ENCODE results near the gene SUPT6H.

SUPT6H gene

DNA sequence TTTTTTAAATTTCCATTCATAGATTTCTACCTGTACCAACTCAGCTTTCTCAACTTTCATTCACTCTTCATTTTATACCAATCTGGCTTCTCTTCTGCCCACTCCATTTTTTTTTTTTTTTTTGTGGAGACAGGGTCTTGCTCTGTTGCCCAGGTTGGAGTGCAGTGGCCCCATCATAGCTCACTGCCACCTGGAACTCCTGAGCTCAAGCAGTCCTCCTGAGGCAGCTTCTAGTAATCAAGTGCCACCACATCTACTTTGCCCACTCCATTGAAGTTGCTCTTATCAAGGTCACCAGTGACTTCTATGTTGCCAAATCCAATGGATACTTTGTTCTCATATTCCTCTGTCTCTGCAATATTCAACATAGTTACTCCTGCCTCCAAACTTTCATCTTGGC lies 1.7 kb downstream of the SUPT6H start:
- in situ Hi-C loops (cut with HindIII; ENCODE audit: low sequenced_read_pairs): no loop called here
- no peak overlapping the region for H3K4me3 ChIP-seq (ENCODE audit: low read depth, low read length)
- TF ChIP-seq, protein P1, sequence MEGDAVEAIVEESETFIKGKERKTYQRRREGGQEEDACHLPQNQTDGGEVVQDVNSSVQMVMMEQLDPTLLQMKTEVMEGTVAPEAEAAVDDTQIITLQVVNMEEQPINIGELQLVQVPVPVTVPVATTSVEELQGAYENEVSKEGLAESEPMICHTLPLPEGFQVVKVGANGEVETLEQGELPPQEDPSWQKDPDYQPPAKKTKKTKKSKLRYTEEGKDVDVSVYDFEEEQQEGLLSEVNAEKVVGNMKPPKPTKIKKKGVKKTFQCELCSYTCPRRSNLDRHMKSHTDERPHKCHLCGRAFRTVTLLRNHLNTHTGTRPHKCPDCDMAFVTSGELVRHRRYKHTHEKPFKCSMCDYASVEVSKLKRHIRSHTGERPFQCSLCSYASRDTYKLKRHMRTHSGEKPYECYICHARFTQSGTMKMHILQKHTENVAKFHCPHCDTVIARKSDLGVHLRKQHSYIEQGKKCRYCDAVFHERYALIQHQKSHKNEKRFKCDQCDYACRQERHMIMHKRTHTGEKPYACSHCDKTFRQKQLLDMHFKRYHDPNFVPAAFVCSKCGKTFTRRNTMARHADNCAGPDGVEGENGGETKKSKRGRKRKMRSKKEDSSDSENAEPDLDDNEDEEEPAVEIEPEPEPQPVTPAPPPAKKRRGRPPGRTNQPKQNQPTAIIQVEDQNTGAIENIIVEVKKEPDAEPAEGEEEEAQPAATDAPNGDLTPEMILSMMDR (IDR thresholded peaks at IDR 0.05; ENCODE audit: low read depth, low read length): no peak
- DNase-seq (ENCODE audit: low read depth, low spot score): no peak

DNA sequence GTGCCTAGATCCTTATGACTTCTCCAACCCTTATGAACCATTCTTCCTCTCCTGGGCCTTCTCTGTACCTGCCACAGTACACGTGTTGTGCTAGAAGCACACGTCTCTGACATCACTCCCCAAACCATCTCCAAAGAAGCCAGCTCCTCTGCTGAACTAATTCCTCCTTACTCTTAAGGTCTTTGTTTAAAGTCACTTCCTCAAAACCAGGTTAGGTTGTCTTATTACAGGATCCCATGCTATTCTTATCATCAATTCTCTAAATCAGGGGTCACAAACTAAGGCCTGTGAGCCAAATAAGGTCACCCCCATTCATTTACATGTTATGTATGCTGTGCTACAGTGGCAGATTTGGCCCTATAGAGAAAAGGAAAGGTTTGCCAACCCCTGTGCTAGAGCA lies 4.0 kb downstream of the SUPT6H start:
- H3K4me3 ChIP-seq (ENCODE audit: low read depth, low read length): no peak overlapping the region
- no peak for DNase-seq (ENCODE audit: low read depth, low spot score)
- TF ChIP-seq, protein P1 (IDR thresholded peaks at IDR 0.05; ENCODE audit: low read depth, low read length): no peak
- in situ Hi-C loops (cut with HindIII; ENCODE audit: low sequenced_read_pairs): no loop called here

DNA sequence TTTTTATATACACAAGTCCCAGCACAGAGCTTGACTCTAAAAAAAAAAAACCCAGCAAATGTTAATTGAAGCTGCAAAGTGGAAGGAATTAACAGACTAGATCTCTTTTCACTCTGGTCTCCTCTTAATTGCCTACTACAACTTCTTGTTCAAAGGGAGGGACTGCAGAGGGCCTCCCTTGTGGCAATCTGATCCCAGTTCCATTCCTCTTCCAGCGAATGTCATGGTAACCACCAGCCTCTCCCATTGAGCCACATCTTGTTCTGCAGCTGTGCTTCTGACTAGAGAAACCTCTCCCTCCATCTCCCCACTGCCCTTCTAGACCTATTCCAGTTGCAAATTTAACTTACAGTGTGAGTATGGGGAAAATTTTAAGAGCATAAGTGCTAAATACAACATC lies 5.9 kb downstream of the SUPT6H start:
- in situ Hi-C loops (cut with HindIII; ENCODE audit: low sequenced_read_pairs): no loop called here
- no peak for DNase-seq (ENCODE audit: low read depth, low spot score)
- no peak overlapping the region for H3K4me3 ChIP-seq (ENCODE audit: low read depth, low read length)
- TF ChIP-seq, protein P1 (IDR thresholded peaks at IDR 0.05; ENCODE audit: low read depth, low read length): no peak

- in situ Hi-C loops (cut with HindIII; ENCODE audit: low sequenced_read_pairs): no loop called here
- no peak for DNase-seq (ENCODE audit: low read depth, low spot score)
- H3K4me3 ChIP-seq (ENCODE audit: low read depth, low read length): no peak overlapping the region
- TF ChIP-seq, protein P1 (IDR thresholded peaks at IDR 0.05; ENCODE audit: low read depth, low read length): no peak
These were observed 7.9 kb downstream of the SUPT6H start for GRCh38 chr17:28669918-28670317.

DNA sequence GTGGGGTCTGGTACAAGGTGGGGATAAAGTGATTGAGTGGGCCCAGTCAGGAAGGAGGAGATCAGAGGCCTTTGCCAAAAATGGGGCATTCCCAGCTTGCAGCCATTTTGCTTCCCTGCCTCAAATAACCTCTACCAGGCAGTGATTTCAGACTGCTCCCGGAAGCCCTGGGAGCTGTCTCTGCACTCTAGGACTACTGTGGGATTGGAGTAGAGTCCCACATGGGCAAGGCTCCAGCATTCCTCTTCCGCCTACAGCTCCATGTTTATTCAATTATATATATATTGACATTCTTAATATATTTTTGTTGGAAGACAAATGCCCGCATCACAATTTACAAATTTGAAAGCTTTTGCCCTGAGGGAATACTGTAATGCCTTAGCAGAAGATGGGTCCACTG lies 13.5 kb downstream of the SUPT6H start:
- H3K4me3 ChIP-seq (ENCODE audit: low read depth, low read length): no peak overlapping the region
- TF ChIP-seq, protein P1 (IDR thresholded peaks at IDR 0.05; ENCODE audit: low read depth, low read length): no peak
- DNase-seq (ENCODE audit: low read depth, low spot score): no peak
- in situ Hi-C loops (cut with HindIII; ENCODE audit: low sequenced_read_pairs): no loop called here

GRCh38 chr17:28675980-28676379 lies 14.0 kb downstream of the SUPT6H start:
- no peak overlapping the region for H3K4me3 ChIP-seq (ENCODE audit: low read depth, low read length)
- in situ Hi-C loops (cut with HindIII; ENCODE audit: low sequenced_read_pairs): no loop called here
- TF ChIP-seq, protein P1 (IDR thresholded peaks at IDR 0.05; ENCODE audit: low read depth, low read length): peak; percentile 28
- DNase-seq (ENCODE audit: low read depth, low spot score): no peak

DNA sequence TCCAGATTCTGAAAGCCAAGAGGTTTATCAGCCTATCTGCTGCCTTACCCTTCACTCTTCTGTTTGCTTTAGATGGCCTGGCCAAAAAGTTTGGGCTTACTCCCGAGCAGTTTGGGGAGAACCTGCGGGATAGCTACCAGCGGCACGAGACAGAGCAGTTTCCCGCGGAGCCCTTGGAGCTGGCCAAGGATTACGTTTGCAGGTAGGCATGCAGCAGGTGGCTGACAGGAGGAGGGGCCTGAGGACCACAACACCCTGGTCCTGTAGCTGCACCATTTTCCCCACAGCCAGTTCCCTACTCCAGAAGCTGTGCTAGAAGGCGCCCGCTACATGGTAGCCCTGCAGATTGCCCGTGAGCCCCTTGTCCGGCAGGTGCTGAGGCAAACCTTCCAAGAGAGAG lies 20.6 kb downstream of the SUPT6H start:
- no peak overlapping the region for H3K4me3 ChIP-seq (ENCODE audit: low read depth, low read length)
- in situ Hi-C loops (cut with HindIII; ENCODE audit: low sequenced_read_pairs): no loop called here
- DNase-seq (ENCODE audit: low read depth, low spot score): no peak
- TF ChIP-seq, protein P1 (IDR thresholded peaks at IDR 0.05; ENCODE audit: low read depth, low read length): no peak

Data from astrocyte of the spinal cord (primary cell).